PC-3 (cell line): ENCODE data around the gene HBEGF. TPM values are rescaled to one million over a fixed set of nuclear protein-coding genes. Genes with fewer than 3 reads are reported as not detected.

Source experiments
- ATAC-seq: fragments of 200-7000 bp; cut with Tn5 transposase; 2 replicates; pipeline ENCODE4 v1.9.1; 2020; ENCODE audit warnings: mild to moderate bottlenecking, moderate library complexity
- BruUV-seq: library from RNA; stranded (reverse); fragments of 400-500 nt; replicated peaks from 2 replicates; lab custom pipeline; 2021; lab: Mats Ljungman, UMichigan
- CTCF ChIA-PET: fragments of 300-600 bp; sonication (Branson Sonifier 250); formaldehyde crosslinking; loops from one replicate; lab custom pipeline; 2022; ENCODE audit warnings: antibody characterized with exemption; lab: Charles Lee
- POLR2A ChIA-PET: fragments of 300-600 bp; sonication (Branson Sonifier 250); formaldehyde crosslinking; loops from one replicate; lab custom pipeline; 2022; ENCODE audit warnings: antibody characterized with exemption; ENCODE audit not compliant: unreplicated experiment; lab: Charles Lee
- DNase-seq: peaks from one replicate; pipeline ENCODE4 v3.0.0-alpha.2; 2015
- H2AFZ ChIP-seq: fragments of 300-600 bp; sonication (generic); 2 replicates; pipeline ENCODE4 v1.6.0; 2016; ENCODE audit warnings: antibody characterized with exemption, low read length
- H3F3A ChIP-seq: fragments of 300-600 bp; sonication (generic); one replicate; pipeline ENCODE4 v1.6.0; 2017; ENCODE audit warnings: antibody characterized with exemption, low read length, control low read depth, mild to moderate bottlenecking; ENCODE audit not compliant: unreplicated experiment
- H3K27ac ChIP-seq: fragments of 300-600 bp; sonication (generic); 2 replicates; pipeline ENCODE4 v1.5.1; 2016; ENCODE audit warnings: mild to moderate bottlenecking, low read length
- H3K27me3 ChIP-seq: fragments of 300-600 bp; sonication (generic); 2 replicates; pipeline ENCODE4 v1.6.1; 2016; ENCODE audit warnings: low read length, mixed read lengths
- H3K36me3 ChIP-seq: fragments of 300-600 bp; sonication (generic); 2 replicates; pipeline ENCODE4 v1.6.1; 2016; ENCODE audit warnings: low read depth, mixed run types, low read length, mixed read lengths
- H3K4me1 ChIP-seq: fragments of 300-600 bp; sonication (generic); 2 replicates; pipeline ENCODE4 v1.5.1; 2016; ENCODE audit warnings: low read length; ENCODE audit not compliant: insufficient read depth
- H3K4me2 ChIP-seq: fragments of 300-600 bp; sonication (generic); 2 replicates; pipeline ENCODE4 v1.6.0; 2016; ENCODE audit warnings: low read length
- H3K4me3 ChIP-seq: fragments of 300-600 bp; sonication (generic); 2 replicates; pipeline ENCODE4 v1.5.1; 2016; ENCODE audit warnings: mild to moderate bottlenecking, low read length, mixed read lengths
- H3K79me2 ChIP-seq: fragments of 300-600 bp; sonication (generic); 2 replicates; pipeline ENCODE4 v1.6.1; 2017; ENCODE audit warnings: low read length, mixed read lengths
- H3K9ac ChIP-seq: fragments of 300-600 bp; sonication (generic); 2 replicates; pipeline ENCODE4 v1.6.0; 2016; ENCODE audit warnings: mild to moderate bottlenecking, low read length
- H3K9me2 ChIP-seq: fragments of 300-600 bp; sonication (generic); replicated peaks from 2 replicates; pipeline ENCODE4 v1.6.1; 2016; ENCODE audit warnings: mixed run types, low read length, mixed read lengths
- H3K9me3 ChIP-seq: fragments of 300-600 bp; sonication (generic); 2 replicates; pipeline ENCODE4 v1.6.1; 2016; ENCODE audit warnings: low read length, mixed read lengths
- H4K20me1 ChIP-seq: fragments of 300-600 bp; sonication (generic); 2 replicates; pipeline ENCODE4 v1.6.1; 2016; ENCODE audit warnings: low read length, mixed read lengths
- EZH2 ChIP-seq: fragments of 300-600 bp; sonication (generic); IDR thresholded peaks from one replicate; pipeline ENCODE4 v1.6.1; 2017; ENCODE audit warnings: antibody characterized with exemption, mild to moderate bottlenecking, low read length; ENCODE audit not compliant: unreplicated experiment
- EZH2phosphoT487 ChIP-seq: fragments of 300-600 bp; sonication (generic); IDR thresholded peaks from 2 replicates; pipeline ENCODE4 v1.6.1; 2018; ENCODE audit warnings: mild to moderate bottlenecking, antibody characterized with exemption, low read length, borderline replicate concordance
- intact Hi-C: fragments of 100-400 bp; cut with micrococcal nuclease; formaldehyde crosslinking; loops from 2 replicates; pipeline ENCODE4 v1.9.0; 2023
- total RNA-seq: library from RNA; depleted of rRNA; stranded (reverse); fragments of >200 nt; gene quantifications from 2 replicates; pipeline ENCODE4 v1.2.3, GENCODE V29; 2014
- TF ChIP-seq, protein P1 (sequence below): fragments of 300-600 bp; sonication (generic); conservative IDR thresholded peaks from 2 replicates; pipeline ENCODE4 v1.5.1; 2017; ENCODE audit warnings: antibody characterized with exemption, low read depth, mild to moderate bottlenecking, low read length

HBEGF gene
- total RNA-seq, 1 experiment from 2014 or later = 82.6 TPM

DNA sequence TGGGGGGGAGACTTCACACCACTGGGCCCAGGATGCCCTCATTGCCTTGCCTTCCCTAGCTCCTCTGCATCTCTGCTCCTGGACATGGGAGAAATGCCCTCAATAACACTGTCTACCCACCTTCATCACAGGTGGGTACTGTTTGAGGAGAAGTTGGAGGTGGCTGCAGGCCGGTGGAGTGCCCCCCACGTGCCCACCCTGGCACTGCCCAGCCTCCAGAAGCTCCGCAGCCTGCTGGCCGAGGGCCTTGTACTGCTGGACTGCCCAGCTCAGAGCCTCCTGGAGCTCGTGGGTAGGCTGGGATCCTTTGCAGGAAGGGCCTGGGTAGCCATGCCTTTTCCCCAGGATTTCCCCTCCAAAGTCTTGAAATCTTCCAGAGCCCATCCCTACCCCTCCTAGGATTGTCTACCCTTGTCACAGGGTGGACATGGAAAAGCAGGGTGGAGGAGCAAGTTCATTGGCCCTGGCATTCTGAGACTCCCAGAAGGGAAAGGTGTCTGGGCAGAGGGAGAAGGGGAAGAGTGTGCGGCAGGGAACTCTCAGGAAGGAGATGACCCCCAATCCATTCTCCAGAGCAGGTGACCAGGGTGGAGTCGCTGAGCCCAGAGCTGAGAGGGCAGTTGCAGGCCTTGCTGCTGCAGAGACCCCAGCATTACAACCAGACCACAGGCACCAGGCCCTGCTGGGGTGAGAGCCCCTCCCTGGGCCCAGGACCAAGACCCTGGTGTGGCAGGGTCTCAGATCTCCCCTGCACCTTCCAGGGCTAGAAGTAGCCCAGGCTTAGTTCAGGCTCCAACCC lies 14.5 kb upstream of the HBEGF start:
- TF ChIP-seq EZH2phosphoT487 = no peak
- TF ChIP-seq, protein P1, sequence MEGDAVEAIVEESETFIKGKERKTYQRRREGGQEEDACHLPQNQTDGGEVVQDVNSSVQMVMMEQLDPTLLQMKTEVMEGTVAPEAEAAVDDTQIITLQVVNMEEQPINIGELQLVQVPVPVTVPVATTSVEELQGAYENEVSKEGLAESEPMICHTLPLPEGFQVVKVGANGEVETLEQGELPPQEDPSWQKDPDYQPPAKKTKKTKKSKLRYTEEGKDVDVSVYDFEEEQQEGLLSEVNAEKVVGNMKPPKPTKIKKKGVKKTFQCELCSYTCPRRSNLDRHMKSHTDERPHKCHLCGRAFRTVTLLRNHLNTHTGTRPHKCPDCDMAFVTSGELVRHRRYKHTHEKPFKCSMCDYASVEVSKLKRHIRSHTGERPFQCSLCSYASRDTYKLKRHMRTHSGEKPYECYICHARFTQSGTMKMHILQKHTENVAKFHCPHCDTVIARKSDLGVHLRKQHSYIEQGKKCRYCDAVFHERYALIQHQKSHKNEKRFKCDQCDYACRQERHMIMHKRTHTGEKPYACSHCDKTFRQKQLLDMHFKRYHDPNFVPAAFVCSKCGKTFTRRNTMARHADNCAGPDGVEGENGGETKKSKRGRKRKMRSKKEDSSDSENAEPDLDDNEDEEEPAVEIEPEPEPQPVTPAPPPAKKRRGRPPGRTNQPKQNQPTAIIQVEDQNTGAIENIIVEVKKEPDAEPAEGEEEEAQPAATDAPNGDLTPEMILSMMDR = no peak
- no peak for TF ChIP-seq EZH2
- no peaks in the 10 kb centered on the region for H3K9me2 ChIP-seq
- POLR2A ChIA-PET = interaction anchor here (0.6 kb wide), 1 partner anchor 121 kb away, joined by 3 read pairs; no protein-coding TSS in a partner anchor
- H3K9ac ChIP-seq = no peak overlapping the region
- intact Hi-C loops = no loop called here
- DNase-seq (no peak), ATAC-seq (no peak)
- no peak overlapping the region for H2AFZ ChIP-seq
- no TSS peak for BruUV-seq
- no peaks in the 10 kb centered on the region for H3K36me3 ChIP-seq
- H3K27me3 ChIP-seq = no peaks in the 10 kb centered on the region
- no peaks in the 10 kb centered on the region for H3K9me3 ChIP-seq
- H3K4me1 ChIP-seq = peaks cover 8% of the 10 kb centered on the region
- no peak overlapping the region for H3K27ac ChIP-seq
- H3K79me2 ChIP-seq = no peaks in the 10 kb centered on the region
- H4K20me1 ChIP-seq = no peaks in the 10 kb centered on the region
- H3K4me3 ChIP-seq = no peak overlapping the region
- CTCF ChIA-PET = interaction anchor here (0.6 to 0.7 kb wide), 3 partner anchors 49 to 186 kb away, joined by 3 to 6 read pairs (median 5); partner anchors contain the start of gene EIF4EBP3
- H3K4me2 ChIP-seq = no peak overlapping the region
- H3F3A ChIP-seq = peaks cover 4% of the 10 kb centered on the region

DNA sequence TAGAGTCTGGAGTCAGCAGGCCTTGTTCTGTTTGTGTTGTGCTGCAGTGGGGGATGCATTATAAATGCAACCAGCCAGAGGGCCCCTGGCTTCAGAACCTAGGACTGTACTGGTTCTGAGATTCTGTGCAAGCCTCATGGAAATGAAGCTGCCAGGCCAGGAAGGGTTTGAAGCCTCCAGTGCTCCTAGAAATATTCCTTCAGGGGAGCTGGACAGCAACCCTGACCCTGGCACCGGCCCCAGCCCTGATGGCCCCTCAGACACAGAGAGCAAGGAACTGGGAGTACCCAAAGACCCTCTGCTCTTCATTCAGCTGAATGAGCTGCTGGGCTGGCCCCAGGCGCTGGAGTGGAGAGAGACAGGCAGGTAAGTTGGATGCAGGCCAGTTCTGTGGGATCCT lies 13.7 kb upstream of the HBEGF start, which contains the start of gene SLC4A9:
SLC4A9 (plus strand) TSS at position 94 of the 400 bp plus-strand sequence; CDS start at position 137, 43 bp downstream.
- DNase-seq = no peak
- Histone ChIP-seq H3K4me2 (no peak within 1 kb of the TSS), H3K27ac (no peak within 1 kb of the TSS), H3K9me2 (no peaks in the 10 kb centered on the region), H3F3A (peaks cover 4% of the 10 kb centered on the region), H3K9ac (no peak within 1 kb of the TSS), H2AFZ (no peak within 1 kb of the TSS), H3K79me2 (no peaks in the 10 kb centered on the region), H3K9me3 (no peaks in the 10 kb centered on the region), H3K36me3 (no peaks in the 10 kb centered on the region), H4K20me1 (no peaks in the 10 kb centered on the region), H3K4me3 (no peak within 1 kb of the TSS), H3K4me1 (peaks cover under 1% of the 10 kb centered on the region; the same call in 1 of the 2 replicates), H3K27me3 (no peaks in the 10 kb centered on the region)
- intact Hi-C loops = no loop called here
- TF ChIP-seq EZH2phosphoT487 (no peak), EZH2 (no peak)
- TF ChIP-seq, protein P1 = no peak
- ChIA-PET CTCF (interaction anchor here (0.6 to 0.7 kb wide), 3 partner anchors 48 to 187 kb away, joined by 3 to 6 read pairs (median 5); partner anchors contain the start of gene EIF4EBP3), POLR2A (interaction anchor here (0.6 kb wide), 1 partner anchor 120 kb away, joined by 3 read pairs; no protein-coding TSS in a partner anchor)
- no TSS peak for BruUV-seq
- ATAC-seq = no peak
